GM19043 (cell line): ENCODE data around the gene HTR2A.

Experiments
- ATAC-seq: cut with Tn5 transposase; IDR thresholded peaks from one replicate; pipeline ENCODE4 v1.9.1; 2021; ENCODE audit warnings: low read depth; ENCODE audit not compliant: unreplicated experiment

Gene HTR2A

DNA sequence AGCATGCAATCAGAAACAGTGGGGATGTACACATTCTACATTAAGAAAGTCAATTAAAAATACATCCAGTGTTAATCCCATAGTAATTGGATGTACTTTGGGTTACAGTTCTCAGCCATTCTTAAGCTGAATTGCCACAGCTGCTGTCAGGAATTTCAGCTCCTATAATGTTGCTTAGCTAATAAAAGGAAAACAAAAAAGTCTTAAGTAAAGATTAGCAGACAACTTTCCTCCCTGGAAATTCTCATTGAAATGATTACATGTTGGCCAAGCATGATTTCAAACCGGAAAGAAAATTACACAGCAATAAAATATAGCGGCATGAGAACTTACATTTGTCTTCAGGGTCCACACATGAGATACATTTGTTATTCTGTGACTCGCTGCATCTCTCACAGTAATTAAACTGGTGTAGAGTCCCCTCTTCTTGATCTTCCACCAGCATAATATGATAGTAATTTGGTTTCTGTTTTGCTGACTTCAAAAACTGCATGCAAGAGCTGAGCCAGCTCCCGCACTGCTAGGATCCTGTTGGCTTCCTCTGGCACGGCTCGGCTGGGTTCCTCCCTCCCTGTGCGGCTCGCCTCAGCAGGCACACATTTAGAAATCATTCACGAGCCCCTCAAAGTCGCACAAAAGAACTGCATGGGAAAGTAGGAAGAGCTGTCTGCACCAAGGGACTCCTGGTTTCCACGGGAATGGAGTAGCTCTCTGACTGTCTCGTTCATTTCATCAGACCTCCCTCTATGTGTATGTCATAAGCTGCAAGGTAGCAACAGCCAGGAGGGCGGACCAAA is at the start of gene HTR2A:
Gene HTR2A, minus strand, starts transcription at position 713 of the 797 bp plus-strand sequence. CDS start 1,147 bp downstream, outside the sequence.
- no peak for ATAC-seq

DNA sequence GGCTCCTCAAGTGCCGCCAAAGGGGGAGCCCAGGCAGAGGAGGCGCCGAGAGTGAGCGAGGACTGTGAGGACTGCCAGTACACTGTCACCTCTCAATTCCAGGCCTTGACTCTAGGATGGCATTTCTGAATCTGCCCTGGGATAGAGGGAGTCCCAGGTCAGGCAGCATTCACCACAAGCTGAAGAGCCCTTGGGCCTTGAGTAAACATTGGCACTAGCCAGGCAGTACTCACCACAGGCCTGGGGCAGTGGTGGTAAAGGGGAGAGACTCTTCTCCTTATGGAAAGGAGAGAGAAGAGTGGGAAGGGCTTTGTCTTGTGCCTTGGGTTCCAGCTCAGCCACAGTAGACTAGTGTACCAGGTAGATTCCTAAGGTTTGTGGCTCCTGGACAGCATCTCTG is 39.7 kb upstream of the HTR2A start:
- ATAC-seq = no peak

DNA sequence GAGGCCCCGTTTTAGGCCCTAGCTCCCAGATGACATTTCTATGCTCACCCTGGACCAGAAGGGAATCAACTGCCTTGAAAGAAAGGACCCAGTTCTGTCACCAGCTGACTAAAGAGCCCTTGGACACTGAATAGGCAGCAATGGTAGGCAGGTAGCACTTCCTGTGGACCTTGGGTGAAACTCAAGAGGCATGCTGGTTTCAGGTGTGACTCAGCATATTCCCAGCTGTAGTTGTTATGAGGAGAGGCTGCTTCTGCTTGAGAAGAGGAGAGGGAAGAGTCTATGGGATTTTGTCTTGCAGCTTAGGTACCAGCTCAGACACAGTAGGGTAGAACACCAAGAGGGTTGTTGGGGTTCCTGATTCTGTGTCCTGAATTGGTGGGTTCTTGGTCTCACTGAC is 37.9 kb upstream of the HTR2A start:
- ATAC-seq = no peak

DNA sequence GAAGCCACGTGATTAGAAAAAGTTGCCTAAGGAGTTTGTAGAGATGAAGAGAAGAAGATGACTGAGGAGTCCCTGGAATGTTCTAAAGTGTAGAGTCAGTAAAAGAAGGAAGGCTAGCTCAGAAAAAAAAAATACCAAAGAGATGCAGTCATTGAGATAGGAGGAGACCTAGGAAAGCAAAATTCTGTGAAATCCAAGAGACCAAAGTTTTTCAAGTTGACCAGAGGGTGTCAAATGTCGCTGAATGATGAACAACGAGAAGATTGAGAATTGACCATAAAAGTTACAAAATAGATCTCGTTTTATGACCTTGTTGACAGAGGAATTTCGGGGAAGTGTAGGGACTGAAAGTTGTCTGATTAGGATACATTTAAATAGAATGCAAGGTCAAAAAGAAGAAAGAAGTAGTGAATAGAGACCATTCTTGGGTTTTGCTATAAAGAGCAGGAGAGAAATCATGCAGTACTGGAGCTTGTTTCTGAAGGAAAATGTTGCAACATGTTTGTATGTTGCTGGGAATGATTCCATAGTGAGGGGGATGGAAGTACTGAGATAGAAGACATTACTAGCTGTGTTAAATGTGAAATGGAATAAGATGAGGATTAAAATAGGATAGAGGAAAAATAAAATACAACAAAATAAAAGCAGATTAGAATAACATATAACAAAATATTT is 30.2 kb upstream of the HTR2A start:
- ATAC-seq = no peak

DNA sequence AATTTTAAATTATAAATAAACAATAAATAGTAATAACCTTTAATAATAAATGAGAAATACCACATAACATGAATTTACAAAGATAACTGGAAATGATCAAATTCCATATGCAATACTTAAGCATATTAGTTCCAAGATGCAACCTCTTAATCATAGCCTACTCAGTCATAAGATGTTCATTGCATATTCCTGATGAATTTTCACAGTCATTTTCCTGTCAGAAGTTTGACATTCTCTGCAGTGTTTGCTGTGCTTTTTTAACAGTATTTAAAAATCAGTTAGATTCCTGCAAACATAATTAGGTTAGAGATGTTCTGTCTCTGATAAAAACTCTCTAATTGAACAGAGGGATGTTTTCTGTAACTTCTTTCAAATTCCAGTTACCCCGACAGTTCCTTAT is 28.6 kb upstream of the HTR2A start:
- no peak for ATAC-seq

DNA sequence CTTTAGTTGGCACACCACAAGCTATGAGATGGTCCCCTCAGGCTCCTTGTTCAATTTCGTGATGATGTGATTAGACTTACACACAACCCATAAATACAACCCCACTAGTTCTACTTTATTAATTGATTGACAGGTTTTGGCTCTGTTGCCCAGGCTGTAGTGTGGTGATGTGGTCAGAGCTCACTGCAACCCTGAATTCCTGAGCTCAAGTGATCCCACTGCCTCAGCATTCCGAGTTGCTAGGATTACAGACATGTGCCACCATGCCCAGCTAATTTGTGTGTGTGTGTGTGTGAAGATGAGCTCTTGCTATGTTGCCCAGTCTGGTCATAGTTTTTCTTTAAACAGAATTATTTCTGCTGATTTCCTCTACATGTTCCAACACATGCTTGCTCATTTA is 17.5 kb upstream of the HTR2A start:
- ATAC-seq = no peak

DNA sequence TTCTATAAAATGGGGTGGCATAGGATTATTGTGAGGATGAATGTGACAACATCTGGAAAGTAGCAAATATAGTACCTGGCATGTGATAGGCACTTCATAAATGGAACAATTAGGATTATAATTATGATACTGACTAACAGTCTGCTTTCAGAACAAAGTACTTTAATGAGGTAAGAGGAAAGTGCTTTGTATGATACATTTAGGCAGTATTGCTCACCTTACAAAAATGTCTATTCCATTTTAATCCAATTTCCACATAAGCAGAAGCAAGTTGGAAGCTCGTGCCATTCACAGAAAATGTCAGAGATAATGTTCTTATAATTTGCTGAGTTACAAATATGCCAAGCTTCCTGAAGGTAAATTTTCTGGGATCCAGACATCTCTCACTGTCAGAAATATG is 16.9 kb upstream of the HTR2A start:
- no peak for ATAC-seq

DNA sequence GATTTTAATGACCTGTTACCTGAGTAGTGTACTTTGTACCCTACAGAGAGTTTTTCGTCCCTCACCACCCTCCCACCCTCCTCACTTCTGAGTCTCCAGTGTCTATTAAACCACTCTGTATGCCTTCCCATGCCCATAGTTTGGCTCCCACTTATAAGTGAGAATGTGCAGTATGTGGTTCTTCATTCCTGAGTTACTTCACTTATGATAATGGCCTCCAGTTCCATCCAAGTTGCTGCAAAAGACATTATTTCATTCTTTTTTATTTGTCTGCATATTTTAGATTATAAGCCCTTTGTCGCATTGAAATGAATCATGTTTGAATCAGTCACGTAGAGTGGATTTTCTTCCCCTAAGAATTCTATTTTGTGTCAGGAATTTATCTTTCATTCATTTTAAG is 12.2 kb upstream of the HTR2A start:
- ATAC-seq = no peak

DNA sequence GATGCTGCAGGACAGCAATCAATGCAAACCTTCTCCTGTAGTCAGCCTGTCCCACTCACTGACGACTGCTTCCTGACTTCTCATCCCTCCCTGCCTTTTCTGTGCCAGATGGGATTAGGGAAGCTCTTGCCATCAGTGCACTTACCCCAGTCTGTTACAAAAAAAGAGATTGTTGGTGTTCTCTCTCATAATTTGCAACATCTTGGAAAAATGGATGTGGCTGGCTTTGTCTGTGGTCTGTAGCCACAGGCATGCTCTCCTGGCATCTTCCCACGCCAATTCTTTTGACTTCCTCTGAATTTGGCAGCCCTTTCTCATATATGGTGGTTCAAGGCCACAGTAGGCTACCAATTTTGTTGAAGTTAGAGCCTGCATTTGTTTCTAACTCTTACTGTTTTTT is 11.6 kb upstream of the HTR2A start:
- ATAC-seq = no peak

DNA sequence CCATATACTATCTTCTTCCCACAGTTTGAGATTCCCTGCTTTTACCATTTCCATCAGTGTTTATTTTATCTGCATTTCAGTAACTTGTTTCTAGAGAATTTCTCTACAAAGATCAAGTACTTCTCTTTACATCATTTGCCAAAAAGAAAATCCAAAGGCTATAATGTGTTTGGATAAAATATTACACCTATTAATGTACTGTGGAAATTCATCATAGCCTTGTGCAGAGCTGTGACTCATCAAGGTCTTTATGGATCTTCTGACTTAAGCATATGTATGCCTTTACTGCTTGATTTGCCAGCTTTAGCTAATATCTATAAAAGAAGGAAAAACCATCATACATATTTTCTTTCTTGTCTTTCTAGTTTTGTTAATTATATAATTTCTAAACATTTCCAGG is 9.6 kb upstream of the HTR2A start:
- ATAC-seq = no peak

DNA sequence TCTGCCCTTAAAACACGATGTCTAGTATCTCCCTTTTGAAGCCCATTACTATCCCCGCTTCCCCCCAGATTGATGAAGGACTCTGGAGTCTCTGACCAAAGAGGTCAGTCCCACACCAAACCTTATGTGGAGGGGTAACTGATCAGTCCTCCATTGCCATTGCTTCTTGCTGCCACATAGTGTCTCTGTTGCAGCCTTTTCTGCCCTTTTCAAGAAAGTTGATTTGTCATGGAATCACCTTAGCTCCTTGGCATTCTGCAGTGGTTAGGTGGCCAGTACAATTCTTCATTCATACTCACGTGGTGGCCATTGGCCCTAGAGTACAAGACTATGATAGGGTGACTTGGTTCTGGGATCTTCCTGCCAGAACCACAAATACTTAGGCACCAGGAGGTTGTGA is 8.4 kb upstream of the HTR2A start:
- no peak for ATAC-seq

DNA sequence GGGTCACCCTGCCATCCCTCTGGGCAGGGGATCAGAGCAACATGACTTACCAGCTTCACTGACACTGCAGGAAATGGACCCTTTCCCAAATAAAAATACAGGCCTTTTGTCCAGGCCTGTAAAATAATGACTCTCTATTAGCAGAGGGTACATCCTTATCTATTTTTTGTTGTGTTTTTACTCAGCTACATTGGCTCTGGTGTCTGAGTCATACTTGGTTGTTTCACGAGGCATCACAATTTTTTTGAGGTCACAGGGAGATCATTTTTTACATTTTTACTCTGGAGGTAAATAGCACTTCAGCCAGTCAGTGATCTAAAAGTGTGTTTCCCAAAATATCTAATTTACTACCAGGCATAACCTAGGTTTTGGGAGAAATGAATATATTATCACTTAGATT is 6.9 kb upstream of the HTR2A start:
- no peak for ATAC-seq

DNA sequence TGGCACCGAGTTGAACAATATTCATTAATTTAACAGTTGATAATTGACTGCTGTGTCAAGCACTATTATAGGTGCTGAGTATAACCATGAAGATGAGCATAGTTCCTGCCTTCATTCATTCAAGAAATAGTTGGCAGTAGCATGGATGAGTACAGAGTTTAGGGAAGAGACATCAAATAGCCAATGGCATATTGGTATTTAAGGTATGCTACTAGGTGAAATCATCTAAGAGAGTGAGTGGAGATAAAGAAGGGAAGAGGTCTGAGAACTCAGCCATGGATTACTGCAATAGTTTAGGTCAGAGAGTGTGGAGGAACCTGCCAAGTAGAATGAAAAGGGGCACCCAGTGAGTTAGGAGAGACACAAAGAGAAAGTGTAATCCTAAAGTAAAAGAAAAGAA is 4.9 kb upstream of the HTR2A start:
- no peak for ATAC-seq

DNA sequence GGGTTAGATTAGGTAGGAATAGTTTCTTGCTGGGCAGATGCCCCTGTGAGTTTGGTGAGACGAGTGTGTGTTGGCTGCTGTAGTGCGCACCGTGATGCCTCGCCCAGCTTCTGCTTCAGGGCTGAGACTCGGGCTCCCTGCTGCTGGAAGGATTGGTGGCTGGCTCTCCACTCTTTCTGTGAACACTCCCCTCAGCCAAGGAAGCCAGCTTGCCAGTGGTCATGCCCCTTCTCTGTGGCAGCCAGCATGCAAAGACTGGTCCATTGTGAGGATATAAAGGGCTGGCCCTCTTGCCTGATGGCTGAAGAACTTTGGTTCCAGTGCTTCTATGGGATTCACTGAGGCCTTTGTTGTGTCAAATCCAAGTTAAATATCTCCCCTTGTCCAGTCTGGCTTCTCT is 2.9 kb upstream of the HTR2A start:
- ATAC-seq = no peak

DNA sequence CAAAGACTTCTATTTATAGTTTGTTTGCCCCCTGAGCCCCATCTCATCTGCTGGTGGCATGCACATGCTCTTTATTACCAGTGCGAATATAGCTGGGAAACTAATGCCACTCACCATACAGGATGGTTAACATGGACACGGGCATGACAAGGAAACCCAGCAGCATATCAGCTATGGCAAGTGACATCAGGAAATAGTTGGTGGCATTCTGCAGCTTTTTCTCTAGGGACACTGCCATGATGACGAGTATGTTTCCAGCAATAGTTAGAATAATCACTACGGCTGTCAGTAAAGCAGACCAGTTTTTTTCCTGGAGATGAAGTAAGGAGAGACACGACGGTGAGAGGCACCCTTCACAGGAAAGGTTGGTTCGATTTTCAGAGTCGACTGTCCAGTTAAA is 1.5 kb downstream of the HTR2A start:
- no peak for ATAC-seq

DNA sequence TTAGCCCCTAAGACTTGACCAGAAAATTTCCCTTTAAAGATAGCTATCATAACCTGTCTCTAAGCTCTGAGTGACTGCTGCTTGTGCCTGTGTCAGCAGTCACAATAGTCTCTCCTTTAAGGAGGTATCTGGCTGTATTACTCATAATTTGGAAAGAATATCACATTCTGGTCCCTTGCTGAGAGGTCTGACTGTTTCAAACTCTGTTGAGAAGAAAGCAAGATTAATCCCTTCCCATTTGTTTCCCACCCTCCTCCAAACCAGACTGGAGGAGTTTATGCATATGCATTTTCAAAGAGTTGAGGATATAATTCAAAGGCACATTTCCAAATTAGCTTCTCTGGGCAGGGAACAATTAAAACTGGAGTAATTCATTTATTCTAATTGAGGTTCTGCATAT is 2.3 kb downstream of the HTR2A start:
- ATAC-seq = no peak

DNA sequence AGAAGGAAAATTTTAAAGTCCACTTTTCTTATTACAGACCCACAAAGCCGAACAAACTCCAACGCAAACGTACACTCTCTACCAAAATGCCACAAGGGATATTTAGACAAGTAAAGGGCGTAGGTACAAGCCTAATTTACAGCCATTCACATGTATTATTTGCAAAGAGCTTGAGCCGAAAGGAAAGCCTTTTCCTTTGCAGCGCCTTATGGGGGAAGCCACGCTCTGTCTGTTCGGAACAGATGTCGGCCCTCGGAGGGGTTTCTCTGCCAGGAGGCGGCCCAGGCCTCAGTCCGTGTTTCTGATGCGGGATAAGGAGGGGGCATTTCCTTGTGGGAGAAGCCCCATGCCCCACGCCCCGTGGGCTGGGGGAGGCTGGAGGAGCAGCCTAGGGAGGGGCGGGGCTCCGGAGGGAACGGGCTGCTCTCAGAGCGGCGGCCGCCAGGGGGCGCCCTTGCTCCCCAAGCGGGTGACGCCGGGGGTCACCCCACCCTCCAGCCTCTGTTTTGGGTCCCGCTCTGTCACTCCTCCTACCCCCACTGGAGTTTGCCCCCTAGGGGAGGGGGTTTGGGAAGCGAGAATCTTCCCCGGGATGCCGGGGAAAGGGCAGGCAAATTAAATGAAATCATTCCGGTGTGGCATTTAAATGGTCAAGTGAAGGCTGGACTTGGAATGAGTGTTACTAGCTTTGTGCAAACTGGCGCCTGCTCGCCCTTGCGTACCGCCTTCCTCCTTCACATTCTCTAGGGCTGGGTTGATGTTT is 2.9 kb downstream of the HTR2A start:
- peak; percentile 85 for ATAC-seq

DNA sequence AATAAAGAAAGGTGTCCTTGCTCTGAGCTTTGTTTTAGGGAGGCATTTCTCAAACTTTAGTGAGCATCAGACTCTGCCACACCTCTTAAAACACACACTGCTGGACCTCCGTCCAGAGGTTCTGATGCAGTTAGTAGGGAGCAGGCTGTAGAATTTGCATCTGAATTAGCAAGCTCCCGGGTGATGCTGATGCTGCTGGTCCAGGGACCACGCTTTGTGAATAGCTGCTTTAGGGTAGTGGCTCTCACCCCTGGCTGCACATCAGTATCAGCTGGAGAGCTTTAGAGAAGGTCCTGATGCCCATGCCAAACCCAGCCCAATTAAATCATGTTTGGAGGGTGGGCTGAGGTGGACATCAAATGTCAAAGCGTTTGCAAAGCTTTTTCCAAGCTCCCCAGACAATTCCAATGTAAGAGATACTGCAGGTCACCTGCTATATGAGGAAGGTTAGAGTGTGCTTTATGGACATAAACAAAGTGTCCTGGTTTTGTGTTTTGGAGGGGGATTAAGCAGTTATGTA is 3.6 kb downstream of the HTR2A start:
- ATAC-seq = no peak

DNA sequence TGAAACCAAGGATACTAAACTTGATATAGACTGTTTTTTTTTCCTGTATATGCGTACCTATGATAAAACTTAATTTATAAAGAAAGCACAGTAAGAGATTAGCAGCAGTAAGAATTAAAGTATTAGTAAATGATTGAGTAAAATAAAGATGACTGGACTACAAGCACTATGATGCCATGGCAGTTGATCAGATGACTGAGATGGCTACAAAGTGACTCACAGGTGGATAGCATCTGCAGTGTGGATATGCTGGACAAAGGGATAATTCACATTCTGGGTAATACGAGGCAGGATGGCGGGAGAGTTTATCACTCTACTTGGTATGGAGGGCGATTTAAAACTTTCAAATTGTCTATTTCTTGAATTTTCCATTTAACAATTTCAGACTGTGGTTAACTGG is 11.8 kb downstream of the HTR2A start:
- ATAC-seq = no peak

DNA sequence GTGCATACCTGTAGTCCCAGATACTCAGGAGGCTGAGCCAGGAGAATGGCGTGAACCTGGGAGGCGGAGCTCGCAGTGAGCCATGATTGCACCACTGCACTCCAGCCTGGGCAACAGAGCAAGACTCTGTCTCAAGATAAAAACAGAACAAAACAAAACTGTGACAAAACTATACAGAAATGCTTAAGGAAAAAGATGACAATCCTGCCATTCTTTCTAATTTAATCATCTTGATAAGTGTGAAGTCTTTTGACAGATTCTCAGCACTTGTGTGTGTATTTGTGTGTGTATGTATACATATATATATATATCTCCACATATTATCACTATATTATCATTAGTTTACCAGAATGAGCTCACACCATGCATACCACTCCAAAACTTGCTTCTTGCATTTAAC is 12.3 kb downstream of the HTR2A start:
- no peak for ATAC-seq

DNA sequence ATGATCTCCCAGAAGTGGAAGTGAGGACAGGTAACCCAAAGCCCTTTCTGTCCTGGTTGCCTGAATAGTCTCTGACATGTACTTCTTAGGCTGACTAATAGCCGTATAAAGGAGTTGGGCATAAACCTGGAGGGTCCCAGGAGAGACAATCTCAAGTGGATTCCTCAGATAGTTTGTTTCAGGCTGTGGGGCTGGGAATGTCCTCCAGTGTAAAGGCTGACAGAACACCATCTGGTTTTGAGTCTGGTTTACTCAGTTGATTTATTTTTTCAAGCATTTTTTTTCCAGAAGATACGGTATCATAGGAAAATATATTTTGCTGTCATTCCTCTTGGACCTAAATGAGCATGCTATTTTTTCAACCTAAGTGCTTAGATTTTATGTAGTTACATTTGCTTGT is 15.2 kb downstream of the HTR2A start:
- no peak for ATAC-seq
